HL-60/S4 (cell line): Measurements from ENCODE around the gene SCAMP5.

ENCODE experiments used
- in situ Hi-C: fragments of 300-500 bp; cut with MboI; formaldehyde crosslinking; loops from 2 replicates; pipeline ENCODE4 v1.14.3; 2022; ENCODE audit warnings: low sequenced_read_pairs

The SCAMP5 gene

DNA sequence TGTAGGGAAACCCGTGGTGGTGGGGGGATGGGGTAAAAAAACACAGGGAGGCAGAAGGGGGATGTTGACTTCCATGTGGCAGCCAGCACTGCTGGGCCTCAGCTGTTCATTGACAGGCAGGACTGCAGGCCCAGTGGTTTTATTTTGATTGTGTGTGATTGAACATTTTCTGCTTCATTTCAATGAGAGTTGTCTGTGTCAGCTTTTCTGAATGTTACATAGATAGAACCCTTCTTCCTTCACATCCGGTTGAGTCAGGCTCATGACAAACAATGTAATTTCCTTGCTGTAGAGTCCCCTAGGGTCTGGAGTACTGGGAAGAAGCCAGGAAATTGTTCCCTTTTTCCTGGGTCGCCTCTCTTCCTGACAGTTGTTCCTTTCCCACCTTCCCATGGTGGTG is 30.6 kb upstream of the SCAMP5 start:
- in situ Hi-C loops = loop anchor here (25.0 kb wide), 1 partner anchor 577 kb away; no protein-coding TSS in a partner anchor

DNA sequence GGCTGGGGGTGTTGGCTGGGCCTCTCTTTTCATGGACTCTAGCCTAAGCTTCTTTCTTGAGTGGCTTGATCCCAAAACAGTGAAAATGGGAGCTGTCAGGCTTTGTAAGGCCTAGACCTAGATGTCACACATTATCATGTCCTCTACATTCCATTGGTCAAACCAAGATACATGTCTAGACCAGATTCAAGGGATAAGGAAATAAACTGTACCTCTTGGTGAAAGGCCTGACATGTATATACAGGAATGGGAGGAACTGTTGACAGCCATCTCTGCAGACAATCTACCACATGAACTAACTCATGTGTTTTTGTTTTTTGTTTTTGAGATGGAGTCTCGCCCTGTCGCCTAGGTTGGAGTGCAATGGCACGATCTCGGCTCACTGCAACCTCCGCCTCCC is 27.7 kb upstream of the SCAMP5 start:
- in situ Hi-C loops = loop anchor here (25.0 kb wide), 1 partner anchor 580 kb away; no protein-coding TSS in a partner anchor

- in situ Hi-C loops = no loop called here
Observed at GRCh38 chr15:74976159-74976558, 19.2 kb upstream of the SCAMP5 start.

DNA sequence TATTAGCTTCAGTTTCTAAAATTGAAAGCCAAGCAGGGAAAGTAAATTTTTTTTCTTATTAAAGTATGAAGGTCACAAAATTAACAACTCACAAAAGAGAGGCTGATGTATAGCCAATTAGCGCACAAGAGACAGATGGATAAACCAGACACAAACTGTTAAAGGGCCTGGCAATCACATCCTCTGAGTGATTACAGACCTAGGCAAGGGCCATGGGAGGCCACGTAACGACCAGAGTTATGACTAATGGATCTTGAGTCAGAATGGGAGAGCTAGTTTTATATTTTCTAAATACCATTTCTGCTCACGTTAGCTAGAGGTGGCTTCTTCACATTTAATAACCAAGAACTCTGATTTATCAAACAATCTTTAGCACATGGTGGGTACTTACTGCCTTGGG is 17.8 kb upstream of the SCAMP5 start:
- in situ Hi-C loops = no loop called here

GRCh38 chr15:74978077-74978476 is 17.3 kb upstream of the SCAMP5 start:
- in situ Hi-C loops = no loop called here

- in situ Hi-C loops = no loop called here
Observed at GRCh38 chr15:74978503-74978902, 16.9 kb upstream of the SCAMP5 start.

DNA sequence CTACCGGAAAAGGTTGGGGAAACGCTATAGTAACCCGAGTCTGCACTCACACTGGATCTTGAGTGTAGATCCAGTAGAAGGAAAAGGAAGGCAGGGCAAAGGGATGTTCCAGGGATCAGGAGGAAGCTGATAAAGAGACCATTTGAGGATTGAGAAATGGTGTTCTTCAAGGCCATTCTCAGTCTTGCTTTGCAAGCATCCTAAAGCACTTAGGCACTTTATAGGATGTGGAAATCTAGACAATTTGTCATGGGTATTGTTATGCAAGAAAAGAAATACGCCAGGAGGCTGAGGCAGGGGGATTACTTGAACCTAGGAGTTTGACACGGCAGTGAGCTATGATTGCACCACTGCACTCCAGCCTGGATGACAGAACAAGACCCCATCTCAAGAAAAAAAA is 13.2 kb upstream of the SCAMP5 start:
- in situ Hi-C loops = no loop called here

DNA sequence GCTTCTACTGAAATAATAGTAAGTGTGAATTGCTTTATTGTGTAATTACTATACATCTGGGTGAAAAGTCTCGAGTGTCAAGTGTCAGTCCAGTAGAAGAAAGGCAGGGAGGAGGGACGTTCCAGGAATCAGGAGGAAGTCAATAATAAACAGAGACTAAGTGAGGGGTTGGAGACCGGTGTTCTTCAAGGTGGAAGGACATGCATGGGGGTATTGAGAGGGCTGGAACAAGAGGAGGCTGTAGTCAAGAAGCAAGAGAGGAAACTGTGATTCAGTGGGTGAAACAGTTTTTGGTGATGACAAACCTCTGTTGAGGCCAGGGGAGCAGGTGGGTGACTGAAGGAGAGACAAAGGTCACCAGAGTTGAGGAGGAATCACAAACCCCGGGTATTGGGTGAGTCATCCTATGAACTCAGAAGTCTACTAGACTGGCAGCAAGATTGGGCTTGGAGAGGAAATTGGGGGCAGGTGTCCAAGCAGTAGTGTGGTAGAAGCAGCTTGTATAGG is 11.6 kb upstream of the SCAMP5 start:
- in situ Hi-C loops = no loop called here

DNA sequence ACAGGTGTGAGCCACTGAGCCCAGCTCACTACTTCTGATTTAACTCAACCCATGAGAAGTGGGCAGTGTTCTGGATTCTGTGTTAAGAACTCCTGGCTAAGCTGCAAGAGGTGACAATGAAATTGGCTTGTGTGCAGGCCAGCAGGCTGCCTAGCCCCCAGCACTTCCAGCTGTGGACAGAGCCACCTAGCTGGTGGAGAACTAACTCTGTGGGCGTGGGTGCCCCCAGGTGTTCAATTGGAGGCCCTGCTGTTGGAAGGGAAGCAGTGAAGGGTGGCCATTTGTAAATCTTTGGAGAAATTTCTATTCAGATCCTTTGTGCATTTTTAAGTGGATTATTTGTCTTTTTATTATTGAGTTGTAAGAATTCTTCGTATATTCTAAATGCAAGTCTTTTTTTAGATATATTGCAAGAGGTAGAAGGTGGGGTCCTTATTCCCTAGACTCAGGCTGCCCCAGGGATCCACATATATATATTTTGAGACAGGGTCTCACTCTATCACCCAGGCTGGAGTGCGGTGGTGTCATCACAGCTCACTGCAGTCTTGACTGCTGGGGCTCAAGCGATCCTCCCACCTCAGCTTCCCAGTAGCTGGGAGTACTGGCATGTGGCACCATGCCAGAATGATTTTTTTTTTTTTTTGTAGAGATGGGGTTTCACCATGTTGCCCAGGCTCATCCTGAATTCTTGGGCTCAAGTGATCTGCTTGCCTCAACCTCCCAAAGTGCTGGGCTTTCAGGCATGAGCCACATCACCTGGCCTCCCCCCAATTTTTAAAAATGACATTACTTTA is 7.2 kb upstream of the SCAMP5 start:
- in situ Hi-C loops = no loop called here

- in situ Hi-C loops = no loop called here
Observed at GRCh38 chr15:74989527-74989926, 5.8 kb upstream of the SCAMP5 start.

DNA sequence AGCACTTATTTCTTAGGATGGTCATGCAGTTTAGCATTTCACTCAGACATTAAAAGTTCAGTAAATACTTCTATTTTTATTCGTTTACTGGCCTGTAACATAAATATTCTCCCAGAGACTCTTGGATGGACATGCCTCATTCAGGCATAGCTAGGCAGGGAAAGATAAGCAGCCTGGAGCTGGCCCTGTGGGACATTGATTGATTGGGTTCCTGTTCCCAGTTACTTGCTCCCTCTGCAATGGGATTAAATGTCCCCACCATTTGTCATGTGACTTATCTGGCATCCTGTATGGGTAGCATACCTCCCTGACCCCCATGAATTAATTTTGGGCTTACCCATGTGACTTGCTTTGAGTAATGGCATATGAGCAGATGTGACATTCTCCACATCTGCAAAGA is 2.7 kb upstream of the SCAMP5 start:
- in situ Hi-C loops = no loop called here

- in situ Hi-C loops = no loop called here
Observed at GRCh38 chr15:74994236-74994635, 1.1 kb upstream of the SCAMP5 start.

GRCh38 chr15:74994685-74995084 is 678 bp upstream of the SCAMP5 start:
- in situ Hi-C loops = no loop called here

- in situ Hi-C loops = no loop called here
Observed at GRCh38 chr15:74995779-74996765, 709 bp downstream of the SCAMP5 start.

- in situ Hi-C loops = no loop called here
Observed at GRCh38 chr15:74997141-74997540, 1.8 kb downstream of the SCAMP5 start.

- in situ Hi-C loops = no loop called here
Observed at GRCh38 chr15:74997543-74997942, 2.2 kb downstream of the SCAMP5 start.

- in situ Hi-C loops = loop anchor here (25.0 kb wide), 1 partner anchor 636 kb away; the partner anchor contains the start of genes IMP3, SNUPN and SNX33
Observed at GRCh38 chr15:75001310-75001709, 5.9 kb downstream of the SCAMP5 start.

DNA sequence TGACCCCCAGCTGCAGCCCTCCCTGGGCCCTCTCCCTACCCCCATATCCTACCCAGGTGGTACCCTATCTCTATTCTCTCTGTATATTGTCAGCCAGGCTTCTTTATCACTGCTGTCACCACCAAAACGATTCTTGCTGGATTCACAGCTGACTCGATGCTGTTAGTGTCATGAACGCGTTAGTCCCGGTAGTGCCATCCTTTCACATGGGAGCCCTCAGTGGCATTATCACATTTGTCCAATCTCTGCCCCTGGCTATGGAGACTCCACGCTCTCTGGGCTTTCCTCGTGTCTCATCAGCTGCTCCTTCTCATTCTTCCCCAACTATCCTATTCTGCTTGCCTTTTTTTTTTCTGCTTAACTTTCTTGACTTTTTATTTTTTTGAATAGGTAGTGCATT is 7.0 kb downstream of the SCAMP5 start:
- in situ Hi-C loops = loop anchor here (25.0 kb wide), 1 partner anchor 635 kb away; the partner anchor contains the start of genes IMP3, SNUPN and SNX33

DNA sequence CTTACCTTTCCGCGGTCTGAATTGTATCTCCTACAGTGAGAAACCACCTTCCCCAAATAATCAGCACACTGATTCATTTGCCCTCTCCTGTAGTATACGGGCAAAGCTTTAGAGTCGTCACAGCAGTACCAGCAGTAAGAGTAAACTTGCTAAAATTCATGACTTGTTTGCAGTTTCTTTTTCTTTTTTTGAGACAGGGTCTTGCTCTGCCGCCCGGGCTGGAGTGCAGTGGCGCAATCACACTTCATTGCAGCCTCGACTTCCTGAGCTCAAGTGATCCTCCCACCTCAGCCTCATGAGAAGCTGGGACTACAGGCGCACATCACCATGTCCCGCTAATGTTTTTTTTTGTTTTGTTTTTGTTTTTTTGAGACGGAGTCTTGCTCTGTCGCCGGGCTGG is 11.9 kb downstream of the SCAMP5 start:
- in situ Hi-C loops = loop anchor here (25.0 kb wide), 1 partner anchor 630 kb away; the partner anchor contains the start of genes IMP3, SNUPN and SNX33

DNA sequence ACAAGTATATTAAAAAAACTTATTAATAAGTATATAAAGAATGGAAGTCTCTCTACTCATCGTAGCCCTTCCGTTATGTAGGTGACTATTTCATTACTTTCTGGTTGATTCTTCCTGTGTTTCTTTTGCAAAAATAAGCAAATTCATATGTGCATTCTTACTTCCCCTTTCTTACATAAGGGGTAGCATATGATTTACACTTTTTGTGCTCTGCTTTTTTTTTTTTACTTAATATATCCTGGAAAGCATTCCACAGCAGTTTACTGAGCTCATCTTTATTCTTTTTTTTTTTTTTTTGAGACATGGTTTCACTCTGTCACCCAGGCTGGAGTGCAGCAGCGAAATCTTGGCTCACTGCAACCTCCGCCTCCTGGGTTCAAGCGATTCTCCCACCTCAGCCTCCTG is 12.9 kb downstream of the SCAMP5 start:
- in situ Hi-C loops = loop anchor here (25.0 kb wide), 1 partner anchor 629 kb away; the partner anchor contains the start of genes IMP3, SNUPN and SNX33
